Measurements from ENCODE around the gene CALCOCO2.
A peak's percentile ranks its signal among the peaks of the same experiment; 100 is the strongest.
"Not testable (repeated sequence)": the region's sequence is repeated elsewhere in the genome, so short reads cannot be mapped to it uniquely, and the experiment has no call there.

The CALCOCO2 gene

DNA sequence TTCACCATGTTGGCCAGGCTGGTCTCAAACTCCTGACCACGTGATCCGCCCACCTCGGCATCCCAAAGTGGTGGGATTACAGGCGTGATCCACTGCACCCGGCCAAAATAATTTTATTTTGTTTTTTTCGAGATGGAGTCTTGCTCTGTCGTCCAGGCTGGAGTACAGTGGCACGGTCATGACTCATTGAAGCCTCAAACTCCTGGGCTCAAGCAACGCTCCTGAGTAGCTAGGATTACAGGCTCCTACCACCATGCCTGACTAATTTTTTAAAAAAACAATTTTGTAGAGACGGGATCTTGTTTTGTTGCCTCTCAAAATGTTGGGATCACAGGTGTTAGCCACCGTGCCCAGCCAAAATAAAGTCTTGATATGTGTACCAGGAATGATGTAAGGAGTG lies 11.4 kb upstream of the CALCOCO2 start:
- H3K4me1 ChIP-seq (ENCODE audit: control extremely low read depth in 1 of 4, control insufficient read depth in 4 of 4, insufficient read depth in 4 of 4, low read length in 3 of 4), result peaks cover 0 to 16% (median 12%) of the 10 kb centered on the region in 4 experiments
- POLR2A ChIA-PET, result no interaction called here
- no peak overlapping the region for H3K4me3 ChIP-seq (ENCODE audit: control insufficient read depth in 1 of 7, extremely low read depth in 1 of 7, insufficient read depth in 4 of 7, low read depth in 2 of 7, low read length in 6 of 7)
- H3K36me3 ChIP-seq (ENCODE audit: control insufficient read depth in 4 of 4, insufficient read depth in 4 of 4, low read length in 3 of 4), result no peaks in the 10 kb centered on the region
- H3K9me3 ChIP-seq (ENCODE audit: control extremely low read depth in 1 of 5, control insufficient read depth in 4 of 5, insufficient read depth in 2 of 5, low read depth in 1 of 5, low read length in 4 of 5), result no peaks in the 10 kb centered on the region
- WGBS (ENCODE audit: insufficient coverage), result 94% methylated on average over 11 of the region's 11 CpGs
- peaks cover 0 to 29% (median 23%) of the 10 kb centered on the region in 5 experiments for H3K27me3 ChIP-seq (replicated peaks in 2 of 5; ENCODE audit: control insufficient read depth in 4 of 5, insufficient read depth in 5 of 5, low read length in 4 of 5)
- CTCF ChIA-PET, result interaction anchor here (0.5 to 40.6 kb wide), 5 partner anchors 17 to 872 kb away, joined by 3 to 1090 read pairs (median 5); partner anchors contain the start of gene ATP5MC1
- DNase-seq, result no peak
- no peak overlapping the region for H3K27ac ChIP-seq (ENCODE audit: insufficient read depth in 1 of 2, low read depth in 1 of 2, low read length in 2 of 2, poor library complexity in 1 of 2, severe bottlenecking in 2 of 2)

DNA sequence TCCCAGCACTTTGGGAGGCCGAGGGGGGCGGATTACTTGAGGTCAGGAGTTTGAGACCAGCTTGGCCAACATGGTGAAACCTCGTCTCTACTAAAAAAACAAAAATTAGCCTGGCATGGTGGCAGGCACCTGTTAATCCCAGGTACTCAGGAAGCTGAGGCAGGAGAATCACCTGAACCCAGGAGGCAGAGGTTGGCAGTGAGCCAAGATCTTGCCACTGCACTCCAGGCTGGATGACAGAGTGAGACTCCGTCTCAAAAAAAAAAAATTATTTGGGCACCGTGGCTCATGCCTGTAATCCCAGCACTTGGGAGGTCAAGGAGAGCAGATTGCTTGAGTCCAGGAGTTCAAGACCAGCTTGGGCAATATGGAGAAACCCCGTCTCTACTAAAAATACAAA lies 9.9 kb upstream of the CALCOCO2 start:
- CTCF ChIA-PET, result interaction anchor here (0.7 to 40.6 kb wide), 3 partner anchors 13 to 50 kb away, joined by 4 to 1090 read pairs (median 18); partner anchors contain the start of gene ATP5MC1

DNA sequence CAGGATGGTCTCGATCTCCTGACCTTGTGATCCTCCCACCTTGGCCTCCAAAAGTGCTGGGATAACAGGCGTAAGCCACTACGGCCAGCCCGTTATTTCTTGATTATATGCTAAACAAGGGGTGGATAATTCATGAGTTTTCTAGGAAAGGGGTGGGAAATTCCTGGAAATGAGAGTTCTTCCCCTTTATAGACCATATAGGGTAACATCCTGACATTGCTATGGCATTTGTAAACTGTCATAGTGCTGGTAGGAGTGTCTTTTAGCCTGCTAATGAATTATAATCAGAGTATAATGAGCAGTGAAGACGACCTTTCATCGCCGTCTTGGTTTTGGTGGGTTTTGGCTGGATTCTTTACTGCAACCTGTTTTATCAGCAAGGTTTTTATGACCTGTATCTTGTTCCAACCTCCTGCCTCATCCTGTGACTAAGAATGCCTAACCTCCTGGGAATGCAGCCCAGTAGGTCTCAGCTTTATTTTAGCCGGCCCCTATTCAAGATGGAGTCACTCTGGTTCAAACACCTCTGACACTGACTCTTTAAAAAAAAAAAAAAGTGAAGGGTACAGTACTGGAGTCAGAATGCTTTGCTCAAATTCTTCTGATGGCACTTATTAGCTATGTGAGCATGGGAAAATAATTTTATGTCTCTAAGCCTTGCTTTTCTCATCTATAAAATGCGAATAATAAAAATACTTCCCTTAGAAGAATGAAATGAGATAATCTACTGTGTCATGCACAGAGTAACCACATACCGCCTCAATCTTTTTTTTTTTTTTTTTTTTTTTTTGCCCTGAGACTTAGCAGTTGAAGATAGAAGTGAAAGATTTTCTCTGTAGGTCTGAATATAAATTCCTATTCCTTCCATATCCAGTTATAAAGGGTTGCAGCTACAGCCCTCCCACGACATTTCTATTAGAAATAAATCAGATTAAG lies 5.1 kb upstream of the CALCOCO2 start:
- peak in 2 of 3 donors; percentile 37 to 39 for DNase-seq
- ChIA-PET POLR2A (no interaction called here), CTCF (interaction anchor here (1.0 to 40.6 kb wide), 3 partner anchors 8 to 45 kb away, joined by 3 to 1090 read pairs (median 3); partner anchors contain the start of genes ATP5MC1 and TTLL6)
- H3K4me1 ChIP-seq (ENCODE audit: control extremely low read depth in 1 of 4, control insufficient read depth in 4 of 4, insufficient read depth in 4 of 4, low read length in 3 of 4), result no peaks in the 10 kb centered on the region
- WGBS (ENCODE audit: insufficient coverage), result 100% methylated on average over 2 of the region's 11 CpGs
- peaks cover 0 to 3% (median 0%) of the 10 kb centered on the region in 5 experiments for H3K27me3 ChIP-seq (replicated peaks in 2 of 5; ENCODE audit: control insufficient read depth in 4 of 5, insufficient read depth in 5 of 5, low read length in 4 of 5)
- no peak overlapping the region for H3K4me3 ChIP-seq (ENCODE audit: control insufficient read depth in 1 of 7, extremely low read depth in 1 of 7, insufficient read depth in 4 of 7, low read depth in 2 of 7, low read length in 6 of 7)
- no peaks in the 10 kb centered on the region for H3K9me3 ChIP-seq (ENCODE audit: control extremely low read depth in 1 of 5, control insufficient read depth in 4 of 5, insufficient read depth in 2 of 5, low read depth in 1 of 5, low read length in 4 of 5)
- H3K27ac ChIP-seq (ENCODE audit: insufficient read depth in 1 of 2, low read depth in 1 of 2, low read length in 2 of 2, poor library complexity in 1 of 2, severe bottlenecking in 2 of 2), result no peak overlapping the region
- no peaks in the 10 kb centered on the region for H3K36me3 ChIP-seq (ENCODE audit: control insufficient read depth in 4 of 4, insufficient read depth in 4 of 4, low read length in 3 of 4)

More for the DNA sequence above, 9.9 kb upstream of the CALCOCO2 start:
- not testable (repeated sequence) for H3K36me3 ChIP-seq (ENCODE audit: control insufficient read depth in 4 of 4, insufficient read depth in 4 of 4, low read length in 3 of 4); DNase-seq; H3K9me3 ChIP-seq (ENCODE audit: control extremely low read depth in 1 of 5, control insufficient read depth in 4 of 5, insufficient read depth in 2 of 5, low read depth in 1 of 5, low read length in 4 of 5); H3K27ac ChIP-seq (ENCODE audit: insufficient read depth in 1 of 2, low read depth in 1 of 2, low read length in 2 of 2, poor library complexity in 1 of 2, severe bottlenecking in 2 of 2); H3K4me3 ChIP-seq (ENCODE audit: control insufficient read depth in 1 of 7, extremely low read depth in 1 of 7, insufficient read depth in 4 of 7, low read depth in 2 of 7, low read length in 6 of 7)
- POLR2A ChIA-PET, result interaction anchor here (0.6 kb wide), 1 partner anchor 56 kb away, joined by 3 read pairs; no protein-coding TSS in a partner anchor
- 91% methylated on average over 5 of the region's 6 CpGs for WGBS (ENCODE audit: insufficient coverage)
- peaks cover 0 to 22% (median 17%) of the 10 kb centered on the region in 5 experiments for H3K27me3 ChIP-seq (replicated peaks in 2 of 5; ENCODE audit: control insufficient read depth in 4 of 5, insufficient read depth in 5 of 5, low read length in 4 of 5)
- peaks cover 0 to 16% (median 12%) of the 10 kb centered on the region in 4 experiments for H3K4me1 ChIP-seq (ENCODE audit: control extremely low read depth in 1 of 4, control insufficient read depth in 4 of 4, insufficient read depth in 4 of 4, low read length in 3 of 4)

DNA sequence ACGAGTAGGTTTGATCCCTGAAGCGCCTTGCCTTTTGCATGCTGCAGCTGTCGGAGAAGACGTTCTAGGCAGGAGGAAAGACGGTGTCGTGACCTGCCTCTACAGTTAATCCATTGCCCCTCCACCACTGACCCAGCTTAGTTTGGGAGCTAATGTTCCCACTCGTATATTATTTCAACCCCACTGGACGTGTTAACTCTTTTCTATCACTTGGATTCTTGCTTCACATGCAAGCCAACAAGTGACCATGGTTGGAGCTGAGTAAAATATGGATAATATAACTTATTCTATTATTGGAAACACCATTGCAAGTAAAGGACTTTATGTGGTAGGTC lies 681 bp downstream of the CALCOCO2 start:
- ChIA-PET CTCF (interaction anchor here (0.8 to 2.6 kb wide), 8 partner anchors 10 to 53 kb away, joined by 3 to 14 read pairs (median 5); no protein-coding TSS in a partner anchor), POLR2A (interaction anchor here (0.8 kb wide), 1 partner anchor 24 kb away, joined by 3 read pairs; no protein-coding TSS in a partner anchor)
- no peaks in the 10 kb centered on the region for H3K27me3 ChIP-seq (replicated peaks in 2 of 5; ENCODE audit: control insufficient read depth in 4 of 5, insufficient read depth in 5 of 5, low read length in 4 of 5)
- H3K36me3 ChIP-seq (ENCODE audit: control insufficient read depth in 4 of 4, insufficient read depth in 4 of 4, low read length in 3 of 4), result peaks cover 0 to 2% (median 0%) of the 10 kb centered on the region in 4 experiments
- DNase-seq, result no peak
- peak overlapping the region; percentile 85 to 93 for H3K27ac ChIP-seq (ENCODE audit: insufficient read depth in 1 of 2, low read depth in 1 of 2, low read length in 2 of 2, poor library complexity in 1 of 2, severe bottlenecking in 2 of 2)
- no peaks in the 10 kb centered on the region for H3K9me3 ChIP-seq (ENCODE audit: control extremely low read depth in 1 of 5, control insufficient read depth in 4 of 5, insufficient read depth in 2 of 5, low read depth in 1 of 5, low read length in 4 of 5)
- H3K4me3 ChIP-seq (ENCODE audit: control insufficient read depth in 1 of 7, extremely low read depth in 1 of 7, insufficient read depth in 4 of 7, low read depth in 2 of 7, low read length in 6 of 7), result peak overlapping the region; percentile 51 to 96 (median 87)
- 3% methylated on average over 6 of the region's 8 CpGs for whole genome bisulfite sequencing (ENCODE audit: insufficient coverage)
- peaks cover 7 to 30% (median 21%) of the 10 kb centered on the region in 4 experiments for H3K4me1 ChIP-seq (ENCODE audit: control extremely low read depth in 1 of 4, control insufficient read depth in 4 of 4, insufficient read depth in 4 of 4, low read length in 3 of 4)

- no peaks in the 10 kb centered on the region for H3K9me3 ChIP-seq (ENCODE audit: control extremely low read depth in 1 of 5, control insufficient read depth in 4 of 5, insufficient read depth in 2 of 5, low read depth in 1 of 5, low read length in 4 of 5)
- no peak overlapping the region for H3K27ac ChIP-seq (ENCODE audit: insufficient read depth in 1 of 2, low read depth in 1 of 2, low read length in 2 of 2, poor library complexity in 1 of 2, severe bottlenecking in 2 of 2)
- no peak for DNase-seq
- peaks cover 0 to 2% (median 0%) of the 10 kb centered on the region in 4 experiments for H3K36me3 ChIP-seq (ENCODE audit: control insufficient read depth in 4 of 4, insufficient read depth in 4 of 4, low read length in 3 of 4)
- 100% methylated on average over 2 of the region's 2 CpGs for WGBS (ENCODE audit: insufficient coverage)
- POLR2A ChIA-PET, result no interaction called here
- peaks cover 10 to 62% (median 43%) of the 10 kb centered on the region in 4 experiments for H3K4me1 ChIP-seq (ENCODE audit: control extremely low read depth in 1 of 4, control insufficient read depth in 4 of 4, insufficient read depth in 4 of 4, low read length in 3 of 4)
- H3K4me3 ChIP-seq (ENCODE audit: control insufficient read depth in 1 of 7, extremely low read depth in 1 of 7, insufficient read depth in 4 of 7, low read depth in 2 of 7, low read length in 6 of 7), result no peak overlapping the region
- CTCF ChIA-PET, result interaction anchor here (0.8 to 5.0 kb wide), 11 partner anchors 8 to 47 kb away, joined by 3 to 45 read pairs (median 4); partner anchors contain the start of gene TTLL6
- no peaks in the 10 kb centered on the region for H3K27me3 ChIP-seq (replicated peaks in 2 of 5; ENCODE audit: control insufficient read depth in 4 of 5, insufficient read depth in 5 of 5, low read length in 4 of 5)
Measured at GRCh38 chr17:48834973-48835372, 4.1 kb downstream of the CALCOCO2 start.

GRCh38 chr17:48835971-48836370 lies 5.1 kb downstream of the CALCOCO2 start:
- ChIA-PET CTCF (interaction anchor here (0.8 to 5.0 kb wide), 8 partner anchors 8 to 124 kb away, joined by 3 to 45 read pairs (median 6); partner anchors contain the start of gene TTLL6), POLR2A (no interaction called here)
- Histone ChIP-seq H3K4me3 (ENCODE audit: control insufficient read depth in 1 of 7, extremely low read depth in 1 of 7, insufficient read depth in 4 of 7, low read depth in 2 of 7, low read length in 6 of 7) (no peak overlapping the region), H3K27ac (ENCODE audit: insufficient read depth in 1 of 2, low read depth in 1 of 2, low read length in 2 of 2, poor library complexity in 1 of 2, severe bottlenecking in 2 of 2) (no peak overlapping the region), H3K27me3 (replicated peaks in 2 of 5; ENCODE audit: control insufficient read depth in 4 of 5, insufficient read depth in 5 of 5, low read length in 4 of 5) (no peaks in the 10 kb centered on the region), H3K4me1 (ENCODE audit: control extremely low read depth in 1 of 4, control insufficient read depth in 4 of 4, insufficient read depth in 4 of 4, low read length in 3 of 4) (peaks cover 17 to 72% (median 53%) of the 10 kb centered on the region in 4 experiments), H3K36me3 (ENCODE audit: control insufficient read depth in 4 of 4, insufficient read depth in 4 of 4, low read length in 3 of 4) (peaks cover 0 to 2% (median 0%) of the 10 kb centered on the region in 4 experiments), H3K9me3 (ENCODE audit: control extremely low read depth in 1 of 5, control insufficient read depth in 4 of 5, insufficient read depth in 2 of 5, low read depth in 1 of 5, low read length in 4 of 5) (no peaks in the 10 kb centered on the region)
- no CpG with 5 or more reads among the region's 2 CpGs for WGBS (ENCODE audit: insufficient coverage)
- DNase-seq, result peak in 2 of 3 donors; percentile 46 to 53

All from common myeloid progenitor, CD34-positive (primary cell).